ENCODE results near the gene MKNK2.

DNA sequence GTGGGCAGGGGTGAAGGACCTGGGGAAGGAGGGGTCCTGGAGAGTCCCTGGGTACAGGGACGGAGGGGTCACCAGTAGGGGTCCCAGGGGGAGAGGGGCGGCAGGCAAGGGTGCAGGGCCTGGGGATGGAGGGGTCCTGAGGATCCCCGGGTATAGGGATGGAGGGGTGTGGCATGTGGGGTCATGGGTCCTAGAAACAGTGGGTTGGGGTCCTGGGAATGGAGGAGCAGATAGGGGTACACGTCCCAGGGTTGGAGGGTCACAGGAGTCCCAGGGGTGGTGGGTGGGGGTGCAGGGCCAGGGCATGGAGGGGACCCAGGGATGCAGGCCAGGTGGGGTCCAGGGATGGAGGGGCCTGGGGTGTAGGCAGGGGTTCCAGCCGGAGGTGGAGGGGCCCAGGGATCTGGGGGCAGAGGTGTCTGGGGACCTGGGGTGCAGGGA, 36.9 kb downstream of the MKNK2 start:
- no peak for TF ChIP-seq POLR2AphosphoS5 (IDR thresholded peaks at IDR 0.05; ENCODE audit: insufficient read depth, low read depth, low read length)
- TF ChIP-seq, protein P1, sequence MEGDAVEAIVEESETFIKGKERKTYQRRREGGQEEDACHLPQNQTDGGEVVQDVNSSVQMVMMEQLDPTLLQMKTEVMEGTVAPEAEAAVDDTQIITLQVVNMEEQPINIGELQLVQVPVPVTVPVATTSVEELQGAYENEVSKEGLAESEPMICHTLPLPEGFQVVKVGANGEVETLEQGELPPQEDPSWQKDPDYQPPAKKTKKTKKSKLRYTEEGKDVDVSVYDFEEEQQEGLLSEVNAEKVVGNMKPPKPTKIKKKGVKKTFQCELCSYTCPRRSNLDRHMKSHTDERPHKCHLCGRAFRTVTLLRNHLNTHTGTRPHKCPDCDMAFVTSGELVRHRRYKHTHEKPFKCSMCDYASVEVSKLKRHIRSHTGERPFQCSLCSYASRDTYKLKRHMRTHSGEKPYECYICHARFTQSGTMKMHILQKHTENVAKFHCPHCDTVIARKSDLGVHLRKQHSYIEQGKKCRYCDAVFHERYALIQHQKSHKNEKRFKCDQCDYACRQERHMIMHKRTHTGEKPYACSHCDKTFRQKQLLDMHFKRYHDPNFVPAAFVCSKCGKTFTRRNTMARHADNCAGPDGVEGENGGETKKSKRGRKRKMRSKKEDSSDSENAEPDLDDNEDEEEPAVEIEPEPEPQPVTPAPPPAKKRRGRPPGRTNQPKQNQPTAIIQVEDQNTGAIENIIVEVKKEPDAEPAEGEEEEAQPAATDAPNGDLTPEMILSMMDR (IDR thresholded peaks at IDR 0.05; ENCODE audit: extremely low read depth in 1 of 2, insufficient read depth in 1 of 2, low read depth in 1 of 2, low read length in 2 of 2) = no peak
- no peak for TF ChIP-seq POLR2A (IDR thresholded peaks at IDR 0.05; ENCODE audit: low read depth, low read length)
- TF ChIP-seq, protein P2, sequence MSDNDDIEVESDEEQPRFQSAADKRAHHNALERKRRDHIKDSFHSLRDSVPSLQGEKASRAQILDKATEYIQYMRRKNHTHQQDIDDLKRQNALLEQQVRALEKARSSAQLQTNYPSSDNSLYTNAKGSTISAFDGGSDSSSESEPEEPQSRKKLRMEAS (IDR thresholded peaks at IDR 0.05; ENCODE audit: insufficient read depth, insufficient read length) = no peak

All from endothelial cell of umbilical vein (primary cell).